GM12878 (cell line): ENCODE measurements around the gene CLN3. TPM values are rescaled to one million over a fixed set of nuclear protein-coding genes. Genes with fewer than 3 reads are reported as not detected.
A peak's percentile ranks its signal among the peaks of the same experiment; 100 is the strongest.

Experiments used
- ATAC-seq: fragments of 200-7000 bp; cut with Tn5 transposase; 3 replicates; pipeline ENCODE4 v1.9.1; 2020; ENCODE audit warnings: mild to moderate bottlenecking, moderate library complexity
- Bru-seq: library from RNA; stranded (reverse); fragments of 400-500 nt; gene quantifications from one replicate; lab custom pipeline; 2021; lab: Mats Ljungman, UMichigan
- BruChase-seq, 2 experiments: library from RNA; stranded (reverse); fragments of 400-500 nt; gene quantifications; one replicate each; lab custom pipeline; 2021; lab: Mats Ljungman, UMichigan
- BruUV-seq: library from RNA; stranded (reverse); fragments of 400-500 nt; replicated peaks from 2 replicates; lab custom pipeline; 2021; lab: Mats Ljungman, UMichigan
- CTCF ChIA-PET: fragments of 300-600 bp; sonication (Branson Sonifier 250); formaldehyde crosslinking; extraction: SDS; loops from one replicate; lab custom pipeline; 2021; ENCODE audit warnings: inconsistent platforms; lab: Yijun Ruan, JAX
- POLR2A ChIA-PET: fragments of 350-600 bp; formaldehyde crosslinking; extraction: SDS; loops from one replicate; lab custom pipeline; 2021; ENCODE audit warnings: inconsistent platforms; lab: Charles Lee
- RAD21 ChIA-PET: fragments of 300-600 bp; sonication (Branson Sonifier 250); formaldehyde crosslinking; loops from one replicate; lab custom pipeline; 2023; ENCODE audit warnings: antibody characterized with exemption; ENCODE audit not compliant: unreplicated experiment; lab: Charles Lee
- SMC1A ChIA-PET: fragments of 300-600 bp; sonication (Branson Sonifier 250); formaldehyde crosslinking; loops from one replicate; lab custom pipeline; 2023; ENCODE audit not compliant: unreplicated experiment, uncharacterized antibody; lab: Charles Lee
- DNase-seq: peaks from one replicate; pipeline ENCODE4 v3.0.0-alpha.2; 2011; ENCODE audit warnings: low read depth, low spot score
- FAIRE-seq: peaks from 3 replicates; lab custom pipeline; 2011; peaks lifted over from hg19 to GRCh38; lab: Jason Lieb, UNC
- H2AFZ ChIP-seq: 2 replicates; pipeline ENCODE4 v1.6.0; 2011; ENCODE audit warnings: low read depth, low read length, control low read depth; ENCODE audit not compliant: control insufficient read depth
- H3K27ac ChIP-seq: 2 replicates; pipeline ENCODE4 v1.5.1; 2011; ENCODE audit warnings: control low read depth; ENCODE audit not compliant: control insufficient read depth, insufficient read depth
- H3K27me3 ChIP-seq, 2 experiments: replicated peaks in 1 of 2; 2 replicates each; pipeline versions ENCODE4 v1.6.0 to v1.6.1; 2011; ENCODE audit warnings: low read length in 1 of 2; ENCODE audit not compliant: control insufficient read depth in 2 of 2, insufficient read depth in 2 of 2
- H3K36me3 ChIP-seq, 2 experiments: 2 replicates each; pipeline ENCODE4 v1.5.1; 2011; ENCODE audit warnings: low read length in 1 of 2; ENCODE audit not compliant: control insufficient read depth in 2 of 2, insufficient read depth in 2 of 2
- H3K4me1 ChIP-seq: 2 replicates; pipeline ENCODE4 v1.6.1; 2011; ENCODE audit warnings: mild to moderate bottlenecking, low read length, moderate library complexity, mixed read lengths; ENCODE audit not compliant: control insufficient read depth, insufficient read depth
- H3K4me2 ChIP-seq: 2 replicates; pipeline ENCODE4 v1.6.0; 2011; ENCODE audit warnings: control low read depth; ENCODE audit not compliant: control insufficient read depth, insufficient read depth
- H3K4me3 ChIP-seq: fragments of 200-600 bp; sonication (generic); 2 replicates; pipeline ENCODE4 v1.5.1; 2016
- H3K79me2 ChIP-seq: 2 replicates; pipeline ENCODE4 v1.6.0; 2011; ENCODE audit warnings: low read length; ENCODE audit not compliant: control insufficient read depth, insufficient read depth
- H3K9ac ChIP-seq: 2 replicates; pipeline ENCODE4 v1.8.0; 2011; ENCODE audit warnings: low read length, control low read depth, mixed read lengths; ENCODE audit not compliant: control insufficient read depth, insufficient read depth
- H3K9me3 ChIP-seq: replicated peaks from 3 replicates; pipeline ENCODE4 v1.5.1; 2011; ENCODE audit warnings: mild to moderate bottlenecking, low read length; ENCODE audit not compliant: control insufficient read depth, insufficient read depth
- H4K20me1 ChIP-seq: 2 replicates; pipeline ENCODE4 v1.6.0; 2011; ENCODE audit not compliant: control insufficient read depth, insufficient read depth
- ASH2L ChIP-seq: fragments of 300-600, 200-600 bp; sonication (generic); IDR thresholded peaks from 2 replicates; pipeline ENCODE4 v1.6.1; 2017; ENCODE audit warnings: low read depth, mild to moderate bottlenecking, borderline replicate concordance
- BACH1 ChIP-seq: fragments of 450-650 bp; IDR thresholded peaks from 2 replicates; pipeline ENCODE4 v1.6.1; 2017; ENCODE audit warnings: mild to moderate bottlenecking, borderline replicate concordance
- CBX3 ChIP-seq: fragments of 200-600 bp; sonication (generic); IDR thresholded peaks from 2 replicates; pipeline ENCODE4 v1.6.1; 2016; ENCODE audit warnings: low read depth, borderline replicate concordance
- IKZF2 ChIP-seq, 2 experiments: fragments of 450-650 bp; IDR thresholded peaks; 2 replicates each; pipeline ENCODE4 v1.6.1; 2017; ENCODE audit warnings: mild to moderate bottlenecking in 2 of 2, moderate library complexity in 2 of 2
- NR2C2 ChIP-seq: IDR thresholded peaks from 2 replicates; pipeline ENCODE4 v1.6.1; 2011; ENCODE audit warnings: borderline replicate concordance, low read depth; ENCODE audit not compliant: control insufficient read depth, insufficient read length
- NRF1 ChIP-seq: conservative IDR thresholded peaks from 2 replicates; pipeline ENCODE4 v1.6.1; 2011; ENCODE audit warnings: mild to moderate bottlenecking, low read depth, low read length, improper control_type of control experiment
- PKNOX1 ChIP-seq: fragments of 450-650 bp; IDR thresholded peaks from 2 replicates; pipeline ENCODE4 v1.6.1; 2016; ENCODE audit warnings: mild to moderate bottlenecking
- SUZ12 ChIP-seq: fragments of 200-600 bp; sonication (generic); IDR thresholded peaks from one replicate; pipeline ENCODE4 v1.6.1; 2018; ENCODE audit warnings: antibody characterized with exemption, mild to moderate bottlenecking; ENCODE audit not compliant: unreplicated experiment
- YY1 ChIP-seq: IDR thresholded peaks from 2 replicates; pipeline ENCODE4 v1.6.1; 2011; ENCODE audit warnings: low read depth, mild to moderate bottlenecking, low read length
- ZNF592 ChIP-seq: fragments of 450-650 bp; IDR thresholded peaks from 2 replicates; pipeline ENCODE4 v1.6.1; 2017; ENCODE audit warnings: mild to moderate bottlenecking, moderate library complexity
- ZNF622 ChIP-seq: fragments of 450-650 bp; IDR thresholded peaks from 2 replicates; pipeline ENCODE4 v1.6.1; 2017; ENCODE audit warnings: mild to moderate bottlenecking, inconsistent platforms
- WGBS: methylation state at CpG from one replicate; pipeline ENCODE4 v1.1.6; 2016; ENCODE audit warnings: low lambda C conversion rate; ENCODE audit not compliant: insufficient replicate concordance, insufficient coverage; ENCODE audit errors: missing lambda C conversion rate; 5-methylcytosine and 5-hydroxymethylcytosine counted together
- in situ Hi-C: fragments of 300-500 bp; cut with MboI; formaldehyde crosslinking; loops from 9 replicates; pipeline ENCODE4 v1.14.3; 2018; ENCODE audit warnings: mixed read lengths
- intact Hi-C: fragments of 100-400 bp; cut with micrococcal nuclease; formaldehyde crosslinking; loops from one replicate; pipeline ENCODE4 v1.14.2; 2022; ENCODE audit not compliant: unreplicated experiment
- long read RNA-seq, 2 experiments: library from polyadenylated mRNA; unstranded; transcript quantifications; one replicate each; pipeline ENCODE4 v2.0.0, GENCODE V29; 2019 to 2020
- polyA minus RNA-seq, 3 experiments: library from RNA; depleted of rRNA, polyadenylated mRNA; stranded (reverse); fragments of >200 nt; gene quantifications; 2 replicates each; pipeline ENCODE4 v1.2.3, GENCODE V29; 2011
- polyA plus RNA-seq, 11 experiments: library from polyadenylated mRNA; depleted of rRNA in 4 of 11; unstranded in 6 of 11; stranded (reverse) in 5 of 11; fragments of >200 nt; fragmentation: Nextera tagmentation in 4 of 11; fragmentation: Illumina TruSeq in 1 of 11; extraction: Ambion mirVana in 4 of 11; extraction: Trizol in 1 of 11; gene quantifications; 1 replicate in 1 of 11; 2 replicates in 10 of 11; pipeline versions ENCODE4 v1.2.1 to v1.2.3, GENCODE V29; 2011 to 2016; ENCODE audit warnings: inconsistent platforms in 2 of 11, missing spikeins in 2 of 11, low read depth in 1 of 11
- total RNA-seq, 4 experiments: library from RNA; depleted of rRNA in 3 of 4; stranded (reverse); fragments of >200 nt in 3 of 4; fragmentation: Illumina TruSeq in 1 of 4; extraction: Trizol in 1 of 4; gene quantifications; 2 replicates each; pipeline versions ENCODE4 v1.2.1 to v1.2.3, GENCODE V29; 2013 to 2021
- TF ChIP-seq, protein P1 (sequence below): fragments of 450-650 bp; IDR thresholded peaks from 2 replicates; pipeline ENCODE4 v1.6.1; 2017; ENCODE audit warnings: borderline replicate concordance

CLN3 gene
- total RNA-seq (2013; cell fraction: nucleolus; rRNA removed): 36.2 and 41.0 TPM in 2 replicates
- total RNA-seq (2014; rRNA removed) (18.1 and 19.9 TPM in 2 replicates), total RNA-seq (2014; rRNA removed; fragmentation: Illumina TruSeq; extraction: Trizol) (5.9 and 7.1 TPM in 2 replicates), total RNA-seq (2021) (20.4 and 21.5 TPM in 2 replicates), polyA plus RNA-seq (2011; rRNA removed) (5.2 and 11.1 TPM in 2 replicates), polyA plus RNA-seq (2014; fragmentation: Illumina TruSeq; extraction: Trizol) (8.1 and 15.1 TPM in 2 replicates), polyA plus RNA-seq (2014; fragmentation: Nextera tagmentation; extraction: Ambion mirVana) (1 to 10 TPM; 2.3 to 2.7 TPM), polyA plus RNA-seq (2014; rRNA removed) (22.0 and 29.8 TPM in 2 replicates), polyA plus RNA-seq (2016; fragmentation: Nextera tagmentation; extraction: Ambion mirVana) (10 to 100 TPM; 25.0 TPM), polyA minus RNA-seq (2011; rRNA and poly(A)+ RNA removed) (11.8 and 19.9 TPM in 2 replicates), Bru-seq, nascent RNA (percentile 46 among the genes with signal in this experiment), BruChase-seq, experiment 1, labeled RNA remaining after a 6-hour chase (percentile 56 among the genes with signal in this experiment), BruChase-seq, experiment 2, labeled RNA remaining after a 2-hour chase (percentile 54 among the genes with signal in this experiment)
- polyA plus RNA-seq (2011; ENCODE audit: low read depth): 5.5 TPM
- polyA plus RNA-seq (2011; cell fraction: cytosol; rRNA removed): 14.5 and 19.7 TPM in 2 replicates
- polyA plus RNA-seq (2011; cell fraction: nucleus; rRNA removed): 46.6 and 53.1 TPM in 2 replicates
- 12.8 and 16.0 TPM in 2 replicates for polyA plus RNA-seq (2012)
- polyA minus RNA-seq (2011; cell fraction: cytosol; rRNA and poly(A)+ RNA removed): 6.0 and 8.6 TPM in 2 replicates
- polyA minus RNA-seq (2011; cell fraction: nucleus; rRNA and poly(A)+ RNA removed): 15.2 and 22.9 TPM in 2 replicates
- long read RNA-seq, experiment 1, transcript CLN3-205 (15 exons, 1,876 nt): minor isoform, 5 of 27 reads
- long read RNA-seq, experiment 1, transcript CLN3-244 (16 exons, 3,832 nt): major isoform, 11 of 27 reads
- long read RNA-seq, experiment 1, partial matches to known transcripts: 1 of 27 reads
- long read RNA-seq, experiment 1, other reads (novel, unspliced or antisense): 5 of 27 reads
- long read RNA-seq, experiment 2, transcript CLN3-244 (16 exons, 3,832 nt): major isoform, 28 of 46 reads
- long read RNA-seq, experiment 2, partial matches to known transcripts: 1 of 46 reads
- long read RNA-seq, experiment 2, other reads (novel, unspliced or antisense): 6 of 46 reads

DNA sequence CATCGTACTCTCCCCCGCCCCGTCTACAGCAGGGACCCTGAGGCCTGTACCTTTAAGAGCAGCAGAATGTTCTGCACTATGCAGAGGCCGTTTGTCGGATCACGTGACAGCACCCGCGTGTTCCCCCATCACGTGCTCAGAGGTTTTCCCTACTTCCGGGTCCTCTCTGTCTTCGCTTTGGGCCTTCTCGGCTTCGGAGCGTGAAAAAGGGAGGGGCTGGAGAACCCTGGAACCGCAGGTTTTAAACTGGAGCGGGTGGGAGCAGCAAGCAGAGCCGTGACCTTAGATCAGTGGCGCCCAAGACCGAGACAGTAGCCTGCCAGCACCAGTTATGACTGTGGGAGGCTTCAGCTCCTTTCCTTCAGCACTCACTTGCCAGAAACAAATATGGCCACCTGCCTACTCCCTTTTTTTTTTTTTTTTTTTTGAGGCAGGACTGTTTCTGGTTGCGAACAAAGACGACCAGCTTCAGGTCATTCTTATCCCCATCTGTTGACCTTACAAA lies at the start of gene CLN3:
TSS of gene CLN3 (minus strand) at position 105 of the 505 bp plus-strand sequence. CDS start 315 bp downstream, outside the sequence.
- Histone ChIP-seq H3K9me3 (no peaks in the 10 kb centered on the region), H3K4me3 (peak within 1 kb of the TSS; percentile 91), H3K4me1 (peaks cover 38% of the 10 kb centered on the region), H2AFZ (peak within 1 kb of the TSS; percentile 95), H3K36me3 (peaks cover 0 to 2% of the 10 kb centered on the region in 2 experiments; a peak in 1 of 4 replicates), H3K27me3 (no peaks in the 10 kb centered on the region), H4K20me1 (no peaks in the 10 kb centered on the region), H3K27ac (peak within 1 kb of the TSS; percentile 97), H3K79me2 (peaks cover 6% of the 10 kb centered on the region), H3K4me2 (peak within 1 kb of the TSS; percentile 78), H3K9ac (peak within 1 kb of the TSS; percentile 86)
- FAIRE-seq (peak; percentile 93), ATAC-seq (peak; percentile 87), DNase-seq (peak; percentile 89)
- CTCF ChIA-PET: interaction anchor here (1.1 kb wide), 1 partner anchor 20 kb away, joined by 5 read pairs; the partner anchor contains the start of gene NPIPB7
- WGBS: 1% methylated on average over 20 of the region's 21 CpGs
- no TSS peak for BruUV-seq
- RAD21 ChIA-PET: interaction anchor here (0.6 to 1.8 kb wide), 4 partner anchors 12 to 1503 kb away, joined by 3 to 4 read pairs (median 4); partner anchors contain the start of gene SGF29
- SMC1A ChIA-PET: interaction anchor here (0.9 to 1.0 kb wide), 2 partner anchors 18 to 63 kb away, joined by 3 read pairs; no protein-coding TSS in a partner anchor
- POLR2A ChIA-PET: interaction anchor here (0.6 to 1.5 kb wide), 6 partner anchors 21 to 771 kb away, joined by 3 to 8 read pairs (median 4); partner anchors contain the start of gene SGF29
- intact Hi-C loops (loop anchor here (5.0 to 10.0 kb wide), 2 partner anchors 60 to 433 kb away; partner anchors contain the start of genes RABEP2 and SGF29), in situ Hi-C loops (no loop called here)
- TF ChIP-seq BACH1 (no peak), YY1 (peak; percentile 100), NRF1 (no peak), ASH2L (no peak), IKZF2 (IDR thresholded peaks at IDR 0.05) (no peak; a peak in 1 of 4 replicates), ZNF592 (no peak), ZNF622 (no peak), PKNOX1 (no peak), CBX3 (no peak), NR2C2 (no peak), SUZ12 (no peak)
- TF ChIP-seq, protein P1, sequence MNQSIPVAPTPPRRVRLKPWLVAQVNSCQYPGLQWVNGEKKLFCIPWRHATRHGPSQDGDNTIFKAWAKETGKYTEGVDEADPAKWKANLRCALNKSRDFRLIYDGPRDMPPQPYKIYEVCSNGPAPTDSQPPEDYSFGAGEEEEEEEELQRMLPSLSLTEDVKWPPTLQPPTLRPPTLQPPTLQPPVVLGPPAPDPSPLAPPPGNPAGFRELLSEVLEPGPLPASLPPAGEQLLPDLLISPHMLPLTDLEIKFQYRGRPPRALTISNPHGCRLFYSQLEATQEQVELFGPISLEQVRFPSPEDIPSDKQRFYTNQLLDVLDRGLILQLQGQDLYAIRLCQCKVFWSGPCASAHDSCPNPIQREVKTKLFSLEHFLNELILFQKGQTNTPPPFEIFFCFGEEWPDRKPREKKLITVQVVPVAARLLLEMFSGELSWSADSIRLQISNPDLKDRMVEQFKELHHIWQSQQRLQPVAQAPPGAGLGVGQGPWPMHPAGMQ: no peak
